OCI-LY7 (cell line): Measurements from ENCODE around the gene SCN8A.

ENCODE experiments used
- EZH2phosphoT487 ChIP-seq: fragments of 200-600 bp; sonication (generic); IDR thresholded peaks from 2 replicates; pipeline ENCODE4 v1.6.1; 2018; ENCODE audit warnings: low read depth, borderline replicate concordance, mild to moderate bottlenecking, mixed run types, antibody characterized with exemption, low read length, moderate library complexity, mixed read lengths
- TF ChIP-seq, protein P1 (sequence below): fragments of 200-600 bp; sonication (generic); conservative IDR thresholded peaks from 2 replicates; pipeline ENCODE4 v1.5.1; 2014; ENCODE audit warnings: mild to moderate bottlenecking, antibody characterized with exemption, low read length, moderate library complexity, mixed read lengths

DNA sequence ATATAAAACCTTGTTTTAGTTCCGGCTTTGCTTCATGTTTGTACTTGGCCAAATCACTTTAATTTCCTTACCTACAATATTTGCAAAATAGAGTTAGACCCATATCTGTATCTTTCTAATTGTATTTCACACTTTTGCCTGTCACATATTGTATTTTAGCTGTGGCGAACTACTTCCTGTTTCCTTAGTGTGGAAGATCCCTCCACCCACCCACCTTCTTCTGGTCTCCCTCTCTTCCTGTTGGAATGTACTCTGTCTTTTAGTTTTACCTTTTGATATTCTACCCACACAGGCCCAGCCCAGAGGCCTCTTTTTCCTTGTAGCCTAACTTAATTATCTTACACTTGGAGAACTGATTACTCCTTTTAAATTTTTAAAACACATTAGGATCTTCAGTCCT, 78.2 kb downstream of the SCN8A start:
- TF ChIP-seq, protein P1, sequence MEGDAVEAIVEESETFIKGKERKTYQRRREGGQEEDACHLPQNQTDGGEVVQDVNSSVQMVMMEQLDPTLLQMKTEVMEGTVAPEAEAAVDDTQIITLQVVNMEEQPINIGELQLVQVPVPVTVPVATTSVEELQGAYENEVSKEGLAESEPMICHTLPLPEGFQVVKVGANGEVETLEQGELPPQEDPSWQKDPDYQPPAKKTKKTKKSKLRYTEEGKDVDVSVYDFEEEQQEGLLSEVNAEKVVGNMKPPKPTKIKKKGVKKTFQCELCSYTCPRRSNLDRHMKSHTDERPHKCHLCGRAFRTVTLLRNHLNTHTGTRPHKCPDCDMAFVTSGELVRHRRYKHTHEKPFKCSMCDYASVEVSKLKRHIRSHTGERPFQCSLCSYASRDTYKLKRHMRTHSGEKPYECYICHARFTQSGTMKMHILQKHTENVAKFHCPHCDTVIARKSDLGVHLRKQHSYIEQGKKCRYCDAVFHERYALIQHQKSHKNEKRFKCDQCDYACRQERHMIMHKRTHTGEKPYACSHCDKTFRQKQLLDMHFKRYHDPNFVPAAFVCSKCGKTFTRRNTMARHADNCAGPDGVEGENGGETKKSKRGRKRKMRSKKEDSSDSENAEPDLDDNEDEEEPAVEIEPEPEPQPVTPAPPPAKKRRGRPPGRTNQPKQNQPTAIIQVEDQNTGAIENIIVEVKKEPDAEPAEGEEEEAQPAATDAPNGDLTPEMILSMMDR, result no peak
- TF ChIP-seq EZH2phosphoT487, result no peak
